Heart right ventricle (tissue), 16 donors: ENCODE measurements around the gene SC5D. TPM values are rescaled to one million over a fixed set of nuclear protein-coding genes. Genes with fewer than 3 reads are reported as not detected.

ENCODE experiments used
- ATAC-seq, 8 donors: fragments of 200-7000 bp; cut with Tn5 transposase; one replicate each; pipeline ENCODE4 v1.9.1; 2020; ENCODE audit warnings: mild to moderate bottlenecking in 8 of 8, moderate library complexity in 8 of 8, moderate number of reproducible peaks in 1 of 8
- DNase-seq, 2 donors: peaks; one replicate each; pipeline ENCODE4 v3.0.0-alpha.2; 2020
- H3K27ac ChIP-seq, 10 donors: fragments of 200-600 bp; sonication (generic) in 2 of 10; one replicate each; pipeline versions ENCODE4 v1.5.0 to v1.8.0; 2020 to 2022; ENCODE audit warnings: mild to moderate bottlenecking in 3 of 10
- H3K27me3 ChIP-seq, 7 donors: fragments of 200-600 bp; one replicate each; pipeline ENCODE4 v1.8.0; 2021 to 2022; ENCODE audit warnings: mild to moderate bottlenecking in 2 of 7
- H3K36me3 ChIP-seq, 9 donors: fragments of 200-600 bp; sonication (generic) in 1 of 9; one replicate each; pipeline versions ENCODE4 v1.5.0 to v1.8.0; 2020 to 2022; ENCODE audit warnings: mild to moderate bottlenecking in 2 of 9
- H3K4me1 ChIP-seq, 9 donors: fragments of 200-600 bp; sonication (generic) in 1 of 9; one replicate each; pipeline versions ENCODE4 v1.5.0 to v1.8.0; 2020 to 2022; ENCODE audit warnings: mild to moderate bottlenecking in 4 of 9
- H3K4me3 ChIP-seq, 10 donors: fragments of 200-600 bp; sonication (generic) in 2 of 10; one replicate each; pipeline versions ENCODE4 v1.5.0 to v1.8.0; 2020 to 2022; ENCODE audit warnings: mild to moderate bottlenecking in 7 of 10, moderate library complexity in 2 of 10
- H3K9me3 ChIP-seq, 11 donors: fragments of 200-600 bp in 10 of 11; sonication (generic) in 2 of 11; one replicate each; pipeline versions ENCODE4 v1.5.0 to v1.8.0; 2013 to 2022; ENCODE audit warnings: mild to moderate bottlenecking in 2 of 11, control low read depth in 1 of 11, moderate library complexity in 1 of 11
- whole genome bisulfite sequencing, 2 donors: extraction: QIAGEN DNeasy Blood & Tissue Kit; methylation state at CpG; one replicate each; pipeline ENCODE4 v1.1.7; 2013; ENCODE audit warnings: inconsistent platforms in 1 of 2; 5-methylcytosine and 5-hydroxymethylcytosine counted together
- intact Hi-C, 10 donors: fragments of 100-400 bp; cut with DNase I; formaldehyde crosslinking; loops; one replicate each; pipeline versions ENCODE4 v1.11.1 to v1.14.2; 2022
- polyA plus RNA-seq, 2 donors: library from polyadenylated mRNA; stranded (reverse); fragments of 200-250 nt; gene quantifications; one replicate each; pipeline ENCODE4 v1.2.3, GENCODE V29; 2013
- total RNA-seq, 10 donors: library from RNA; stranded (reverse); fragmentation: NEBNext Ultra II Directional in 3 of 10; extraction: Animal tissue kit (Norgen Biotek cat#: 25700) in 3 of 10; gene quantifications; one replicate each; pipeline versions ENCODE4 v1.2.1 to v1.2.4, GENCODE V29; 2021 to 2023
- TF ChIP-seq, protein P1 (sequence below), 9 donors: fragments of 200-600 bp; sonication (generic) in 2 of 9; IDR thresholded peaks; one replicate each; pipeline versions ENCODE4 v1.5.0 to v1.8.0; 2021 to 2022; ENCODE audit warnings: antibody characterized with exemption in 9 of 9, mild to moderate bottlenecking in 5 of 9, moderate library complexity in 1 of 9
- donor health status: Arrhythmogenic right ventricular cardiomyopathy.
- donor health status: ischemic (EF 13 %, LVEDD 7.1; RV severe dilation, severe dysfunction).
- donor health status: healthy with polysubstance abuse.
- donor health status: DM: no; HTN: yes; CAD: no.
- donor health status: DM: no; HTN: no; CAD: no.
- donor health status: ischemic (EF 25% LVEDD 6.9; RV normal size, moderate dysfunction).
- donor health status: ischemic (EF 25% LVEDD 5.7; RV mildly dilated, moderate dysfunction).
- donor health status: healthy.
- donor health status: DM: yes; HTN: yes; CAD: no.
- donor health status: Ischemic cardiomyopathy.
- donor health status: ischemic (EF 35%, LVEDD 5.7; RV mildly dilated, moderate dysfunction).
- donor health status: nonischemic (EF 11% LVEDD 7.7; RV severe dilation, severe dysfunction).
- donor health status: DM: yes; HTN: yes; CAD: no.
- donor health status: PGD.
- donor health status: ischemic (EF 29% LVEDD 5.4; RV normal size, mild dysfunction).
- donor health status: nonischemic (EF 23%, LVEDD 6.1; RV moderate dilation, normal function).

The SC5D gene
- total and polyA plus RNA-seq, 12 donors: 10.7 to 30.6 (median 20.4) TPM

DNA sequence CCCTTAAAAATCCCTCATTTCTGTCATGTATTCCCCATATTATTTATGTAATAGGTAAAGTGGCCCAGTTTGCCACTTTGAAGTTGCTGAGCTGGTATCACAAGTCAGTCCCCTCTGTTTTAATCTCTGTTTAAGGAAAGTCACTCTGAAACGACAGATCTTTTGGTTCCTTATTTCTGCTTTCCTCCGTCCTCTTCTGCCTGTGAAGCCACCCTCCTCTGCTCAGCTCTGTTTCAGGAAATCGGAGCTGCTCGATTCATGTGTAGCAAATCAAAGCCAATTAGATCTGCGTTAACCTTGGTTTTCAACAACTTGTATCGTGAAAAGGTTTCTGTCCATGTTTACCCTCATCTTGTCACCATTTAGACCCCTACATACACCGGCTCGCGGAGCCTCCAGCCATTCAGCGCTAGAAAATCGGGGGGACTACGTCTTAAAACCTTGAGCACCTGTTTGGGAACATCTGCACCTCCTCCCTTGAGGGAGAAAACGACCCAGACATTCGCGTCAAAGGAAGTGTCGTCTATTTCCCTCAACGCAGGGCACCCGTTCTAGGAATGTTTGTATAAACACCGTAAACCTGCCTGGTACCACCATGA, 576 bp upstream of the SC5D start:
- H3K4me3 ChIP-seq: peak overlapping the region; percentile 29 to 92 (median 81)
- DNase-seq (no peak), ATAC-seq (peak in 7 of 8 donors; percentile 1 to 27 (median 11))
- TF ChIP-seq, protein P1, sequence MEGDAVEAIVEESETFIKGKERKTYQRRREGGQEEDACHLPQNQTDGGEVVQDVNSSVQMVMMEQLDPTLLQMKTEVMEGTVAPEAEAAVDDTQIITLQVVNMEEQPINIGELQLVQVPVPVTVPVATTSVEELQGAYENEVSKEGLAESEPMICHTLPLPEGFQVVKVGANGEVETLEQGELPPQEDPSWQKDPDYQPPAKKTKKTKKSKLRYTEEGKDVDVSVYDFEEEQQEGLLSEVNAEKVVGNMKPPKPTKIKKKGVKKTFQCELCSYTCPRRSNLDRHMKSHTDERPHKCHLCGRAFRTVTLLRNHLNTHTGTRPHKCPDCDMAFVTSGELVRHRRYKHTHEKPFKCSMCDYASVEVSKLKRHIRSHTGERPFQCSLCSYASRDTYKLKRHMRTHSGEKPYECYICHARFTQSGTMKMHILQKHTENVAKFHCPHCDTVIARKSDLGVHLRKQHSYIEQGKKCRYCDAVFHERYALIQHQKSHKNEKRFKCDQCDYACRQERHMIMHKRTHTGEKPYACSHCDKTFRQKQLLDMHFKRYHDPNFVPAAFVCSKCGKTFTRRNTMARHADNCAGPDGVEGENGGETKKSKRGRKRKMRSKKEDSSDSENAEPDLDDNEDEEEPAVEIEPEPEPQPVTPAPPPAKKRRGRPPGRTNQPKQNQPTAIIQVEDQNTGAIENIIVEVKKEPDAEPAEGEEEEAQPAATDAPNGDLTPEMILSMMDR (IDR thresholded peaks at IDR 0.05): no peak
- peaks cover 0 to 1% (median 0%) of the 10 kb centered on the region in 7 donors for H3K27me3 ChIP-seq
- H3K4me1 ChIP-seq: peaks cover 4 to 25% (median 12%) of the 10 kb centered on the region in 9 donors
- intact Hi-C loops: no loop called here
- H3K36me3 ChIP-seq: no peaks in the 10 kb centered on the region
- no peaks in the 10 kb centered on the region for H3K9me3 ChIP-seq
- H3K27ac ChIP-seq: peak overlapping the region in 9 of 10 donors; percentile 5 to 90 (median 85)
- 1 to 2% methylated on average over 19 of the region's 19 CpGs for WGBS, 2 donors

DNA sequence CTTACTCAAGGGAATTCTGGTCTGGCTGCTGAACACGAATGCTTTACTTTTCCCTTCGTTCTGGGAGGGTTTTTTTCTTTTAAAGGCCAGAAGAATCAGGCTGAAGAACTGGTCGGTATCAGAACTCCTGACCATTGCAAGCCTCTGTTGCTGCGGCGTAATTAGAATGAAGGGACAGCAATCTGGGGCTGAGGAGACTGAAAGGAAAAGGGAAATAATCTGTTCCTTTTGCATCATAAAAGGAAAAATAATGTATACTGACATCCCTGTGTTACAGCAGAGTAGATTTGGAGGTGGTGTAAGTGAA, 670 bp downstream of the SC5D start:
- peak overlapping the region; percentile 29 to 92 (median 81) for H3K4me3 ChIP-seq
- no peaks in the 10 kb centered on the region for H3K9me3 ChIP-seq
- H3K27ac ChIP-seq: peak overlapping the region; percentile 46 to 90 (median 84)
- WGBS, 2 donors: 0 to 1% methylated on average over 5 of the region's 5 CpGs
- DNase-seq: no peak
- H3K4me1 ChIP-seq: peaks cover 4 to 25% (median 12%) of the 10 kb centered on the region in 9 donors
- intact Hi-C loops: no loop called here
- TF ChIP-seq, protein P1 (IDR thresholded peaks at IDR 0.05): no peak
- peak in 3 of 8 donors; percentile 0 to 5 (median 4) for ATAC-seq
- H3K36me3 ChIP-seq: no peaks in the 10 kb centered on the region
- H3K27me3 ChIP-seq: no peaks in the 10 kb centered on the region

DNA sequence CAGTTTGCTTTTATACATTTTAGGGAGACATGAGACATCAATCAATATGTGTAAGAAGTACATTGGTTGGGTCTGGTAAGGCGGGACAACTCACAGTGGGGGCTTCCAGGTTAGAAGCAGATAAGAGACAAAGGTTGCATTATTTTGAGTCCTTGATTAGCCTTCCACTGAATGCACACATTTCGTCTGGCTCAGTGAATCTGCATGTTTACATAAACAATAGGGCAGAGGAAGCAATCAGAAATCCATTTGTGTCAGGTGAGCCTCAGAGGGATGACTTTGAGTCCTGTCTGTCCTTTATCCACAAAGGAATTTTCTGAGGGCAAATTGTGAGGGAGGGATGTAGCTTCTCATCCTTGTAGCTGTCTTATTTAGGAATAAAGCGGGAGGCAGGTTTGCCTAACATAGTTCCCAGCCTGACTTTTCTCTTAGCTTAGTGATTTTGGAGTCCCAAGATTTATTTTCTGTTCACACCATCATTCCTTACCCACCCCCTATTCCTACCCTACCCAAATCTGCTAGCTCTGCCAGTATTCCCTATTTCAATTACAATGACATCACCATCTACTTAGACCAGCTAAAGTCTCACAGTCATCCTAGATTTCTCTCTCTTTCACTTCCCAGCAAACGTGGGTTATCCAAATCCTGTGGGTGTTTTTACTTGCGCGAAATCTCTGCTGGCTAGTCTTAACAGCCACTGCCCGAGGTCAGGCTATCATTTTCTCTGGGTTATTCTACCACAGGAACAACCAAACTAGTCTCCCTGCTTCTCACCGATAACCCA, 2.9 kb downstream of the SC5D start:
- ATAC-seq (no peak), DNase-seq (no peak)
- H3K4me3 ChIP-seq: no peak overlapping the region
- TF ChIP-seq, protein P1 (IDR thresholded peaks at IDR 0.05): no peak
- peaks cover 9 to 34% (median 17%) of the 10 kb centered on the region in 9 donors for H3K4me1 ChIP-seq
- no peaks in the 10 kb centered on the region for H3K36me3 ChIP-seq
- H3K27me3 ChIP-seq: no peaks in the 10 kb centered on the region
- H3K27ac ChIP-seq: no peak overlapping the region
- intact Hi-C loops: no loop called here
- H3K9me3 ChIP-seq: no peaks in the 10 kb centered on the region
- 89 to 93% methylated on average over 8 of the region's 8 CpGs for WGBS, 2 donors

DNA sequence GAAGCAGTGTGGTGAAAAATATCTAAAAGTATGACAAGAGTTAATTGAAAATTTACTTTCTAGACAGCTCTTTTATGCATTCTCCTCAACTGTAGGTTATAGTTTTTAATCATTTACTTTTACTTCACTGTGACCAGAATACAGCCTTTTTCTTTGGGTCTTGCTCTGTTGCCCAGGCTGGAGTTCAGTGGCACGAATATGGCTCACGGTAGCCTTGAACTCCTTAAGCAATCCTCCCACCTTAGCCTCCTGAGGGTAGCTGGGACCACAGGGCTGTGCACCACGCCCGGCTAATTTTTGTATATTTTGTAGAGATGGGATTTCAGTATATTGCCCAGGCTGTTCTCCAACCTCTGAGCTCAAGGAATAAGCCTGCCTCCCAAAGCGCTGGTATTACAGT, 5.3 kb downstream of the SC5D start:
- ATAC-seq: no peak
- TF ChIP-seq, protein P1 (IDR thresholded peaks at IDR 0.05): no peak
- intact Hi-C loops: no loop called here
- H3K4me1 ChIP-seq: peaks cover 12 to 41% (median 24%) of the 10 kb centered on the region in 9 donors
- H3K27ac ChIP-seq: no peak overlapping the region
- DNase-seq: no peak
- 96 to 99% methylated on average over 5 of the region's 5 CpGs for WGBS, 2 donors
- H3K9me3 ChIP-seq: no peaks in the 10 kb centered on the region
- no peak overlapping the region for H3K4me3 ChIP-seq
- no peaks in the 10 kb centered on the region for H3K27me3 ChIP-seq
- H3K36me3 ChIP-seq: peaks cover 0 to under 1% (median 0%) of the 10 kb centered on the region in 9 donors
